ENCODE measurements around the gene CMTM6. TPM values are rescaled to one million over a fixed set of nuclear protein-coding genes. Genes with fewer than 3 reads are reported as not detected.

Gene CMTM6
- total and polyA plus RNA-seq, 4 donors, result 27.1 to 97.4 (median 72.2) TPM

DNA sequence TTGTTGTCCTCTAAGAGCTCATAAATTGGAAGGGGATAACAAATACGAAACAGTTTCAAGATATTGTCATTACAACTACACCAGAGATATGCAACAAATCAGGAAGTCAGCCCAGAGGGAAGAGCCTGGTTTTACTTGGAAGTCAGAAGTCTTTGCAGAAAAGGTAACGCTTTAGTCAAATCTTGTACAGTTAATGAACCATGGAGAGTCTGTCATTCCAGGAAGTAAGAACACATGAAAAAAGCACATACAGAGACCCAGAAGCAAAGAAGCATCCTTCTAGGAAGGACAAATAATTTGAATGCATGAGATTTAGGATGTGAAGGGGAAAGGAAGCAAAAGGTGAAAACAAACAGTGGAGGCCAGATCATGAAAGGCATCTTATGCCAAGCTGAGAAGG, 48.4 kb upstream of the CMTM6 start:
- H3K27ac ChIP-seq (ENCODE audit: low read depth in 1 of 2, low read length in 1 of 2), result no peak overlapping the region
- no peak for DNase-seq
- no peak overlapping the region for H3K4me3 ChIP-seq
- no peak for ATAC-seq (ENCODE audit: insufficient read depth, low FRiP score)
- H3K4me1 ChIP-seq (ENCODE audit: control insufficient read depth in 5 of 5, insufficient read depth in 5 of 5, low read length in 5 of 5), result peaks cover 1 to 10% (median 4%) of the 10 kb centered on the region in 5 donors
- WGBS, 2 donors, result 73 to 76% methylated on average over 2 of the region's 2 CpGs
- H3K36me3 ChIP-seq (ENCODE audit: control insufficient read depth in 4 of 4, insufficient read depth in 4 of 4, low read length in 4 of 4), result no peaks in the 10 kb centered on the region
- H3K9me3 ChIP-seq (ENCODE audit: control insufficient read depth in 4 of 4, insufficient read depth in 3 of 4, low read length in 3 of 4), result no peaks in the 10 kb centered on the region
- no peaks in the 10 kb centered on the region for H3K27me3 ChIP-seq (ENCODE audit: control insufficient read depth in 3 of 3, insufficient read depth in 3 of 3, low read length in 2 of 3)
- no peak overlapping the region for H3K9ac ChIP-seq (ENCODE audit: insufficient read depth in 1 of 2, low read length in 2 of 2)
- TF ChIP-seq CTCF (IDR thresholded peaks at IDR 0.05; ENCODE audit: control extremely low read depth, extremely low read depth), result no peak

DNA sequence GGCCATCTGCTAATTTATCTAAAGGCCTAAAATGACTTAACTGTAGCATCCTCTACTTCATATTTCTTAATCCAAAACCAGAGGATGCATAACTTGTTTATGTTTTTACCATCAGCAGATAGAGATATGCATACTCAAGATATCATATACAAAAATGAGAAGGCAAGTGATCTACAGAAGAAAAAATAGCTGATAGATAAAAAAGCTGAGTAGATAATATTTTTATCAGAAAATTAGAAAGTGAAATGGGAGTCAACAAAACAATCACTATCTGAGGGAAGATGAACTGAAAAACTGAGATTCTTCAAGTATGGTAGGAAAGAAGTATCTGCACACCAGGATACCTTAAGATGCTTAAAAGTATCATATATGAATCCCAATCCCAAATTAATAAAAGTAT, 42.7 kb upstream of the CMTM6 start:
- Histone ChIP-seq H3K36me3 (ENCODE audit: control insufficient read depth in 4 of 4, insufficient read depth in 4 of 4, low read length in 4 of 4) (peaks cover 0 to 5% (median under 1%) of the 10 kb centered on the region in 4 donors), H3K4me3 (no peak overlapping the region), H3K27me3 (ENCODE audit: control insufficient read depth in 3 of 3, insufficient read depth in 3 of 3, low read length in 2 of 3) (no peaks in the 10 kb centered on the region), H3K9me3 (ENCODE audit: control insufficient read depth in 4 of 4, insufficient read depth in 3 of 4, low read length in 3 of 4) (no peaks in the 10 kb centered on the region), H3K9ac (ENCODE audit: insufficient read depth in 1 of 2, low read length in 2 of 2) (no peak overlapping the region), H3K27ac (ENCODE audit: low read depth in 1 of 2, low read length in 1 of 2) (no peak overlapping the region), H3K4me1 (ENCODE audit: control insufficient read depth in 5 of 5, insufficient read depth in 5 of 5, low read length in 5 of 5) (peaks cover 0 to 11% (median 0%) of the 10 kb centered on the region in 5 donors)
- no peak for ATAC-seq (ENCODE audit: insufficient read depth, low FRiP score)
- TF ChIP-seq CTCF (IDR thresholded peaks at IDR 0.05; ENCODE audit: control extremely low read depth, extremely low read depth), result no peak
- DNase-seq, result no peak

DNA sequence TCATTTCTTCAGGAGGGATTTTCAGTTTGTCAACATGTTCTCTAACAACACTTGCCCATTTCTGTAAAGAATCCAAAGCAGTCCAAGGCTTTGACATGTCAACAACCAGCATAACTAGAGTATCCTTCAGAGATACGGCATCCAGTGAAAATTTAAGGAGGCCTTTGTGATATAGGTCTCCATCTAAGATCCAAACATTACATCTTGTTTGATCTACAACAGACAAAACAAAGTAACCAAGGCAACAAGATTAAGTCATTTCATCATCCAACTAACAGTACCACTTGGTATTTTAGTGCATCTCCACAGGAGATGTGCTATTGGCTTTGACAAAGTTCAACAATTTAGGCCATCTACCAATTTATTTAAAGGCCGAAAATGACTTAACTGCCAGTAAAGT, 42.2 kb upstream of the CMTM6 start:
- no peak overlapping the region for H3K9ac ChIP-seq (ENCODE audit: insufficient read depth in 1 of 2, low read length in 2 of 2)

More for the DNA sequence above, 42.2 kb upstream of the CMTM6 start:
- DNase-seq (peak in 2 of 3 donors; percentile 25 to 27), ATAC-seq (ENCODE audit: insufficient read depth, low FRiP score) (no peak)
- Histone ChIP-seq H3K27me3 (ENCODE audit: control insufficient read depth in 3 of 3, insufficient read depth in 3 of 3, low read length in 2 of 3) (no peaks in the 10 kb centered on the region), H3K4me3 (no peak overlapping the region), H3K27ac (ENCODE audit: low read depth in 1 of 2, low read length in 1 of 2) (no peak overlapping the region), H3K9me3 (ENCODE audit: control insufficient read depth in 4 of 4, insufficient read depth in 3 of 4, low read length in 3 of 4) (no peaks in the 10 kb centered on the region), H3K4me1 (ENCODE audit: control insufficient read depth in 5 of 5, insufficient read depth in 5 of 5, low read length in 5 of 5) (peaks cover 0 to 11% (median 0%) of the 10 kb centered on the region in 5 donors), H3K36me3 (ENCODE audit: control insufficient read depth in 4 of 4, insufficient read depth in 4 of 4, low read length in 4 of 4) (peaks cover 0 to 6% (median under 1%) of the 10 kb centered on the region in 4 donors)
- 74 to 86% methylated on average over 2 of the region's 2 CpGs for WGBS, 2 donors
- TF ChIP-seq CTCF (IDR thresholded peaks at IDR 0.05; ENCODE audit: control extremely low read depth, extremely low read depth), result no peak
